GM19452 (cell line): ENCODE results near the gene LRRC49.
"Not testable (repeated sequence)": the region's sequence is repeated elsewhere in the genome, so short reads cannot be mapped to it uniquely, and the experiment has no call there.

Experiments
- ATAC-seq: cut with Tn5 transposase; IDR thresholded peaks from one replicate; pipeline ENCODE4 v1.9.1; 2021; ENCODE audit not compliant: unreplicated experiment

Gene LRRC49

GRCh38 chr15:70866982-70867641 lies 25.5 kb upstream of the LRRC49 start:
- no peak for ATAC-seq

DNA sequence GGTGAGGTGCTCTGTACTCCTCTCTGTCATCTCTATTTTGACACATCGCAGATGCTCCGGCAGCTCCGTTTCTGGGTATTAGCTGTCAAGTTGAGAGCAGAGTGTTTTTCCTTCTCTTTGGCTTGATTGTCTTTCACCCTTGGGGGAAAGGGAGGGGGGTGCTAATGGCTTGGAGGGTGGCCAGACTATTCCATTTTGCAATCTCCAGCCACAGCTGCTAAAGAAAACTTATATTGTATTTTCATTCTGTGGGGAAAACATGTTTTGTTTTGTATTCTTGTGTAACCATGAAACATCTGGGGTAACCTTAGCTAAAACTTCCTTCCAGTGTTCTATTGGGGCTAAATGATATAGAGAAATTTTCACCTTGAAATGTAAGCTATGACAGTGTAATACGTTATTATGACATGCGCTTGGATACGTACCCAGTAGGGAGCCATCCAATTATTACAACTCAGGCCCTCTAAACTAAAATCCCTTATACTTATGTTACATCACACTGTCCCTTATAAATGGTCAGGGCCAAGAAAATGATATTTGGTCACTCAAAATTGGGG lies 24.6 kb upstream of the LRRC49 start:
- ATAC-seq = no peak

DNA sequence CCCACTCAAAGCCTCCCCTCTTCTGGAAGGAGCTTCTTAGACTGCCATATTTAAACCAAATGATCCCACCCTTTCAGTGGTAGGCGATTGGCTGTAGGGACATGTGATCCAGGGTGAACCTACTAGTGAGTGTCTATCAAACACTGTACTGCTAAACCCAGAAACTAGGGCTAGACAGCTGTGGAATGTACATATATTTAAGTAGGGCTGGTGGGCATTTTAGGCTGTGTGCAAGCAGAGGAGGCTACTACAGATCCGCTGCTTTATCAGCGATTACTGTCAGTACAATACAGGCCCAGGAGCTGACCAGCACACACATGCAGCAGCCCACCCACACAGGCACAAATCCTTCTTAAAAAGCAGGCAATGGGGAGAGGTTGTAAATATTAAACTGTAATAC lies 23.3 kb upstream of the LRRC49 start:
- ATAC-seq = no peak

- no peak for ATAC-seq
These were observed 22.6 kb upstream of the LRRC49 start for GRCh38 chr15:70870051-70870450.

- not testable (repeated sequence) for ATAC-seq
These were observed 21.1 kb upstream of the LRRC49 start for GRCh38 chr15:70871490-70871889.

- ATAC-seq = no peak
These were observed 19.2 kb upstream of the LRRC49 start for GRCh38 chr15:70873232-70874054.

- no peak for ATAC-seq
These were observed 17.4 kb upstream of the LRRC49 start for GRCh38 chr15:70875001-70875782.

- no peak for ATAC-seq
These were observed 16.6 kb upstream of the LRRC49 start for GRCh38 chr15:70876011-70876410.

GRCh38 chr15:70876683-70877082 lies 15.9 kb upstream of the LRRC49 start:
- ATAC-seq = no peak

DNA sequence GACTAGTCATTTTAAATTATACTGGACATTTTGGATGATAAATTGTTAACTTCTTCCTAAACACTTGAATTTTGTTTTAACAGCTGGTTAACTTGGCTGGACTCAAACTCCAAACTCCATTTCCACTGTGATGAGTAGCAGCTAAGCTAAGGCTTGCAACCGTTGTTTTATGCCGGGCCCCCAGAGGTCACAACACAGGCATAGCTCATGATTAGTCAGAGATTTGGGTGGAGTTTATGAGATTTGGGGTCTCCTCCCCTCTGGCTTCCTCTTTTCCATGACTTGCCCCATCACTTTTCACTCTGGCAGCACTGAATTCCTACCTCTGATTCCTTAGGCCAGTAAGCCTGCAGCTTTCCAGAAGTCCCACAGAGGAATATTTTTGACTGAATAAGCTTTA lies 13.2 kb upstream of the LRRC49 start:
- no peak for ATAC-seq

DNA sequence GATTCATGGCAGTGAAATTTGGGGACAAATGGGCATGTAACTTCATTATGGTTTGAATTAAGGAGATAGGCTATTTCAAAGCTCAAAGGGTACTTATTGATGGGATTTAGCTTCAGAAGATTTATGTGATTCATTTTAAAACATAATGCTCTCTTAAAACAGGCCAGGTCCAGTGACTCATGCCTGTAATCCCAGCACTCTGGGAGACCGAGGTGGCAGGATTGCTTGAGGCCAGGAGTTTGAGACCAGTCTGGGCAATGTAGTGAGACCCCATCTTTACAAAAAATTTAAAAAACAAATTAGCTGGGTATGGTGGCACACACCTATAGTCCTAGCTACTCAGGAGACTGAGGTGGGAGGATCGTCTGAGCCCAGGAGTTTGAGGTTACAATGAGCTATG lies 11.8 kb upstream of the LRRC49 start:
- ATAC-seq = no peak

- ATAC-seq = no peak
These were observed 10.3 kb upstream of the LRRC49 start for GRCh38 chr15:70882361-70882760.

DNA sequence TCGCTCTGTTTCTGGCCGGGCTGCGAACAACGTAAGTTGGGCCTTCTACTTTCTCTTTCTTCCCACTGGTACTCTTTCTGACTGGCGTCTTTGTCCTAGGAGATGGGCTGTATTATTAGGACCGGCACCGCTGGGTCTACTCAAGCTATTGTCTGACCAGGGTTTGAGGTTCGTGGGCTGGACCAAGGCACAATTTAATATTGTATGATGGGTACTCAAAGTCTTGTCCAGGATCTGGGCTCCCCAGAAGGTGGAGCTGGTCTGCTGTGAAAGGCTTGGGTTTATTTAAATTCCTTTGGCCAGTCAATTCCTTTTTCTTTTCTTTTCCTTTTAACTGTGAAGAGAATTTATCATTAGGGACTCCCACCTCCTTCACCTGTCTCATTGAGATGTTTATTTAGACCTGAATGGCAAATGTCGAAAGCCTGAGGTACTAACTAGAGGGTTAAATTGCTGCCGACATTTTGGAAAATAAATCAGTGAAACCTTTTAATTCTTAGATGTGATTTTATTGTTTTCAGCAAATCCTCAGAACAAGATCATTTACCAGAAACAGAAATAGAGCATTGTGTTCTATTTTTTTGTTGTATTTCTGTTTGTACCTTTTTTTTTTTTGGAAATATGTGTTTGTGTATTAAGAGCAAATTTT lies 410 bp downstream of the LRRC49 start:
- peak; percentile 9 for ATAC-seq

DNA sequence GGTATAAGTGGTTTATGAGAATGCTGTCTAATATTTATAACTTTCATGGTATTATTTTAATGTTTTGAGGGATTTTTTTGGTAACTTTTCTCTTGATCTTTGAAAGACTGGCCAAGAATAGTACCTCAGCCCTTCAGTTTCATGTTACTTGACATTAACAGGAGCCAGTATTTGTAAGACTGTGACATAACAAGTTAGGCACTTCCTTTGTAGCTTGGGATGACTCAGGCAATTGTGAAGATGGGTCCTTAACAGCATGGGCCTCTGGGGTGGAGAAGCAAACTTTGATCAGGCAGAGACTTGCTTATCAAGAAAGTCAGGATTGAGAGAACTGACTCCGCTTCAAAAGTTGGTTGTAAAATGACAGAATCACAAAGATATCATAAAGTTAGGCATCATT lies 9.5 kb downstream of the LRRC49 start:
- no peak for ATAC-seq

DNA sequence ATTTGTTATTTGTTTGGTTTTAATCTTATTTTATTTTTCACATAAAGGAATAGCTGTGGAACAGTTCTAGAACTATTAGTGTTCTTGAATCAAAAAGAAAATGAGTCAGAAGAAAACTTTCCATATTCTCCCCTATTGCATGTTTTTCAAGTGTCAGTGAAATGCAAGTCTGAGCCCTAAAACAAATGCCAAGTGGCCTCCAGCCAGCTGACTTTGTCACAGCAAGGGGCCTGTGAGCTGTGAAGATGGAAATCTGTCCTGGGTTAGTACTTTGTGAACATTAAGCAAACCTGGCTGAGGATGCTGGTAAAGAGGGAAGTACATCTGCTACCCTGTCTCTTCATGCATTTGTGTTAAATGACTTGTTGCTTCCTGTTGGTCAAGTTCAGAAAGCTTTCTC lies 14.2 kb downstream of the LRRC49 start:
- no peak for ATAC-seq

DNA sequence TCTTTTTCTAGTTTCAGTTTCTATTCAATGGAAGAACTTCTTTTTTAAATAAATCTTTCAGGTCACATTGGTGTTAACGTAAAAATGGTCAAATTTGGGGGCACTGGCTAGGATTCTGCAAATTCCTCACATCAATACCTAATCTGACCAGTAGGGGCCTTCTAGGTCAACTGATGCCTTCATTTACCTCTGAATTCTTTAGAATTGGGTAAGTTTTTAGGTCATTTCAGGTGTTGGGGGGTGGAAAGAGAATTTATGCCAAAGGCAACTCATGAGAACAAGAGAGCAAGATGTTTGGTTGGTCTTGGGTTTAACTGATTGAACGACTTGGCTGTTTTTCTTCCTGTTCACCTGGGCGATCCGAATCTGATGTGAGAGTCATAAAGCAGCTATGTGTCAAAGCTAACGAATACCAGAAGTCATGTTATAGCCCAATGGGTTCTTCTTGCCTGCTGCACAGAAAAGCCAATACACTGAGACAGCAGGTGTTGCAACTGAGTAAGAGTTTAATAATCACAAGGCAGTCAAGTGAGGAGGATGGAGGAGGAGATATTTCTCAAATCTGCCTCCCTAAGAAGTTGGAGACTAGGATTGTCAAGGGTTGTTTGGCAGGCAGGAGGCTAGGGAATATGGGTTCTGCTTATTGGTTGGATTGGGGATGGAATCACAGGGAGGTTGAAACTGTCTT lies 15.3 kb downstream of the LRRC49 start:
- ATAC-seq = no peak

DNA sequence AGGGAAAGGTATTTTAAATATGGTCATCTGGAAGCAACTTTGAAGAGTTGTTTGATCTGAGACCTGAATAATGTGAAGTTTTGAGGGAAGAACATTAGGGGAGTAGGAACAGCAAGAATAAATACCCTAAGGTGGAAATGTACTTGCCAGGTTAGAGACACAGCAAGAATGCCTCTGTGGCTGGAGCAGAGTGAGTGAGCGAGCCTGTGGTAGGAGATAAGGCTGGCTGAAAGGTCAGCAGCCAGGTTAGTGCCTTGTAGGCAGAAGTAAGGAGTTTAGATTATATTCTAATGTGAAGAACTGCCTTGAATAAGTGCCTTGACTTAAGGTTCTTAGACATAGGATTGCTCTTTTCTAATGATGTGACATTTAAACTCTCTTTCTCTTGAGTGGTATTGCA lies 18.3 kb downstream of the LRRC49 start:
- no peak for ATAC-seq

- ATAC-seq = no peak
These were observed 19.6 kb downstream of the LRRC49 start for GRCh38 chr15:70912187-70912586.

- no peak for ATAC-seq
These were observed 23.9 kb downstream of the LRRC49 start for GRCh38 chr15:70916531-70916930.

DNA sequence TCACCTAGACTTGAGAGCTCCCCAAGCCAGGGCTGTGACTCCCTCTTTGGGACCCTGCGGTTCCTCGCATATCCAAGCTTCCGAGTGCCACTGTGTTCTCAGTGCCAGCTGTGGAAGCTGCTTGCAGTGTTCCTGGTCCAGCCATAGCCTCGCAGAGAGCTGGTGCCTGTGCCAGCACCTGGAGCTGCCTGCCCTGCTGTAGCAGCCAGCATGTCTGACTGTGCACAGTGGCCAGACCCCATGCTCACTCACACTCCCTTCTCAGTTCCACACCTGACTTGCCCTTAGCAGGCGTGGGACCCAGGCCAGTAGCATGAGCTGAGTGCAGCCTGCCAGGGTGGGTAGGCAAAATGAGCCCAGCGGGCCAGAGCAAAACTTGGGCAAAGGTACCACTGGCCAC lies 25.3 kb downstream of the LRRC49 start:
- no peak for ATAC-seq
